PC-9 (cell line): ENCODE data around the gene TLL2.

Experiments
- EZH2 ChIP-seq: fragments of 200-600 bp; sonication (generic); IDR thresholded peaks from 2 replicates; pipeline ENCODE4 v1.8.0; 2017; ENCODE audit warnings: antibody characterized with exemption, low read depth
- TF ChIP-seq, protein P1 (sequence below): fragments of 200-600 bp; sonication (generic); conservative IDR thresholded peaks from 2 replicates; pipeline ENCODE4 v1.6.1; 2017; ENCODE audit warnings: mixed run types, antibody characterized with exemption, mild to moderate bottlenecking, moderate library complexity

DNA sequence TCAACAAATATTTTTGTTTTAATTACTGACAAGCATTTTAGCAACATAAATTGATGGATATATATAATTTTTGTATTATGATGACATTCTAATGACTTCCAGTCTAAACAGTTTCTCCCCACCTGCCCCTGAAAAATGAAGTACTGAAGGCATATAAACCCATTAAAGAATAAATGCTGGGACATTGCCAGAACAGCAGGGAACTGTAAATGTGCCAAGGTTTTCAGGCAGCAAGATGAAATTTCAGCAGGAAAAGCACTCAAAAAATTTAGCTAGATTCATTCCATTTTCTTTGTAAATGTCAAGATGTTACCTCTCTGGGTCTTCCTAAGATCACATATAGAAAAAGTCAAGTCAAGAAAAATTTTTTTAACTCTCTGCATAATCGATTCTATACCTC lies 11.0 kb upstream of the TLL2 start:
- TF ChIP-seq, protein P1, sequence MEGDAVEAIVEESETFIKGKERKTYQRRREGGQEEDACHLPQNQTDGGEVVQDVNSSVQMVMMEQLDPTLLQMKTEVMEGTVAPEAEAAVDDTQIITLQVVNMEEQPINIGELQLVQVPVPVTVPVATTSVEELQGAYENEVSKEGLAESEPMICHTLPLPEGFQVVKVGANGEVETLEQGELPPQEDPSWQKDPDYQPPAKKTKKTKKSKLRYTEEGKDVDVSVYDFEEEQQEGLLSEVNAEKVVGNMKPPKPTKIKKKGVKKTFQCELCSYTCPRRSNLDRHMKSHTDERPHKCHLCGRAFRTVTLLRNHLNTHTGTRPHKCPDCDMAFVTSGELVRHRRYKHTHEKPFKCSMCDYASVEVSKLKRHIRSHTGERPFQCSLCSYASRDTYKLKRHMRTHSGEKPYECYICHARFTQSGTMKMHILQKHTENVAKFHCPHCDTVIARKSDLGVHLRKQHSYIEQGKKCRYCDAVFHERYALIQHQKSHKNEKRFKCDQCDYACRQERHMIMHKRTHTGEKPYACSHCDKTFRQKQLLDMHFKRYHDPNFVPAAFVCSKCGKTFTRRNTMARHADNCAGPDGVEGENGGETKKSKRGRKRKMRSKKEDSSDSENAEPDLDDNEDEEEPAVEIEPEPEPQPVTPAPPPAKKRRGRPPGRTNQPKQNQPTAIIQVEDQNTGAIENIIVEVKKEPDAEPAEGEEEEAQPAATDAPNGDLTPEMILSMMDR: no peak
- TF ChIP-seq EZH2: no peak
